Astrocyte (in vitro differentiated cells and primary cell): ENCODE measurements around the gene PLAGL2.

Source experiments
- CTCF ChIP-seq: IDR thresholded peaks from 2 replicates; pipeline ENCODE4 v1.5.1; 2011; ENCODE audit warnings: low read depth, mild to moderate bottlenecking, inconsistent platforms, low read length, moderate library complexity; ENCODE audit not compliant: insufficient read depth
- EZH2 ChIP-seq: IDR thresholded peaks from 2 replicates; pipeline ENCODE4 v1.6.1; 2012; ENCODE audit warnings: mild to moderate bottlenecking, low read length, inconsistent platforms; ENCODE audit not compliant: insufficient read depth

GRCh38 chr20:32209850-32210605, 2.5 kb upstream of the PLAGL2 start:
- TF ChIP-seq CTCF, result no peak
- no peak for TF ChIP-seq EZH2
